NB4 (cell line): ENCODE measurements around the gene GIPC2.
"Not testable (repeated sequence)": the region's sequence is repeated elsewhere in the genome, so short reads cannot be mapped to it uniquely, and the experiment has no call there.

Experiments
- DNase-seq: peaks from one replicate; pipeline ENCODE4 v3.0.0; 2010; ENCODE audit warnings: low read depth
- H3K4me3 ChIP-seq: one replicate; pipeline ENCODE4 v1.5.1; 2011; ENCODE audit warnings: mild to moderate bottlenecking, low read depth, low read length, moderate library complexity
- MYC ChIP-seq: IDR thresholded peaks from 2 replicates; pipeline ENCODE4 v1.6.1; 2011; ENCODE audit warnings: low read depth, low read length
- POLR2A ChIP-seq: IDR thresholded peaks from 2 replicates; pipeline ENCODE4 v1.6.1; 2011; ENCODE audit warnings: mild to moderate bottlenecking; ENCODE audit not compliant: insufficient read length; ENCODE audit errors: extremely low read depth
- TF ChIP-seq, protein P1 (sequence below): IDR thresholded peaks from 2 replicates; pipeline ENCODE4 v1.6.1; 2011; ENCODE audit warnings: low read depth, low read length
- TF ChIP-seq, protein P2 (sequence below): IDR thresholded peaks from one replicate; pipeline ENCODE4 v1.5.1; 2012; ENCODE audit warnings: low read depth, low read length

GIPC2 gene

DNA sequence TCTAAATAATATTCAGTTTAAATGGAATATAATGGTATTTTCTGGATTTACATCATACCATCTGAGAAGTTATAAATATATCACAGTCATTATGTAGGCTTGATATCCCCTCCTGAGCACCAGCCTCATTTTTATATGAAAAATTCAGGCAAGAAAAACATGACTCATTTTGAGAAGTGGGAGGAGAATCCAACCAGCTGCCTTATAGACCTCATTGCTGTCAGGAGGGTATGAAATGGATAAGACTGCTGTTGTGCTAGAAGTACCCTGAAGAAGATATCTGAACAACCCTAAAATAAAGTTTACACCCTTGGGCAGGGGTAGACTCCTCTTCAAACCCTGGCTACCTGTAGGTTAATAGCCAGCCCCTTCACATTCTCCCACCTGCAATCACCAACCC lies 8.8 kb downstream of the GIPC2 start:
- DNase-seq = no peak
- no peak overlapping the region for H3K4me3 ChIP-seq
- TF ChIP-seq MYC = no peak
- TF ChIP-seq, protein P1, sequence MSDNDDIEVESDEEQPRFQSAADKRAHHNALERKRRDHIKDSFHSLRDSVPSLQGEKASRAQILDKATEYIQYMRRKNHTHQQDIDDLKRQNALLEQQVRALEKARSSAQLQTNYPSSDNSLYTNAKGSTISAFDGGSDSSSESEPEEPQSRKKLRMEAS = no peak
- TF ChIP-seq, protein P2, sequence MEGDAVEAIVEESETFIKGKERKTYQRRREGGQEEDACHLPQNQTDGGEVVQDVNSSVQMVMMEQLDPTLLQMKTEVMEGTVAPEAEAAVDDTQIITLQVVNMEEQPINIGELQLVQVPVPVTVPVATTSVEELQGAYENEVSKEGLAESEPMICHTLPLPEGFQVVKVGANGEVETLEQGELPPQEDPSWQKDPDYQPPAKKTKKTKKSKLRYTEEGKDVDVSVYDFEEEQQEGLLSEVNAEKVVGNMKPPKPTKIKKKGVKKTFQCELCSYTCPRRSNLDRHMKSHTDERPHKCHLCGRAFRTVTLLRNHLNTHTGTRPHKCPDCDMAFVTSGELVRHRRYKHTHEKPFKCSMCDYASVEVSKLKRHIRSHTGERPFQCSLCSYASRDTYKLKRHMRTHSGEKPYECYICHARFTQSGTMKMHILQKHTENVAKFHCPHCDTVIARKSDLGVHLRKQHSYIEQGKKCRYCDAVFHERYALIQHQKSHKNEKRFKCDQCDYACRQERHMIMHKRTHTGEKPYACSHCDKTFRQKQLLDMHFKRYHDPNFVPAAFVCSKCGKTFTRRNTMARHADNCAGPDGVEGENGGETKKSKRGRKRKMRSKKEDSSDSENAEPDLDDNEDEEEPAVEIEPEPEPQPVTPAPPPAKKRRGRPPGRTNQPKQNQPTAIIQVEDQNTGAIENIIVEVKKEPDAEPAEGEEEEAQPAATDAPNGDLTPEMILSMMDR = no peak
- no peak for TF ChIP-seq POLR2A

DNA sequence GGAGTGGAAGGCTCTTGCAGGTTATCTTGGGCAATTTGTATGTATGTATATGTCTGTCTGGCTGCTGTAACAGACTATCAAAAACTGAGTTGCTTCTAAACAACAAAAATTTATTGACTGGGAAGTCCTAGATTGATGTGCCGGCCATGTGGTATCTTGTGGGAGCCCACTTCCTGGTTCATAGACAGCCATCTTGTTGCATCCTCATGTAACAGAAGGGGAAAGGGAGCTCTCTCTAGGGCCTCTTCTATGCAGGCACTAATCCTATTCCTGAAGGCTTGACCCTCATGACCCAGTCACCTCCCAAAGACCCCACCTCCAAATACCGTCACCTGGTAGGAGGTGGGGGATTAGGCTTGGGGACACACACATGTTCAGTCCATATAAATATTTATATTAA lies 9.2 kb downstream of the GIPC2 start:
- TF ChIP-seq MYC = no peak
- no peak for TF ChIP-seq POLR2A
- TF ChIP-seq, protein P2 = no peak
- H3K4me3 ChIP-seq = no peak overlapping the region
- no peak for DNase-seq

DNA sequence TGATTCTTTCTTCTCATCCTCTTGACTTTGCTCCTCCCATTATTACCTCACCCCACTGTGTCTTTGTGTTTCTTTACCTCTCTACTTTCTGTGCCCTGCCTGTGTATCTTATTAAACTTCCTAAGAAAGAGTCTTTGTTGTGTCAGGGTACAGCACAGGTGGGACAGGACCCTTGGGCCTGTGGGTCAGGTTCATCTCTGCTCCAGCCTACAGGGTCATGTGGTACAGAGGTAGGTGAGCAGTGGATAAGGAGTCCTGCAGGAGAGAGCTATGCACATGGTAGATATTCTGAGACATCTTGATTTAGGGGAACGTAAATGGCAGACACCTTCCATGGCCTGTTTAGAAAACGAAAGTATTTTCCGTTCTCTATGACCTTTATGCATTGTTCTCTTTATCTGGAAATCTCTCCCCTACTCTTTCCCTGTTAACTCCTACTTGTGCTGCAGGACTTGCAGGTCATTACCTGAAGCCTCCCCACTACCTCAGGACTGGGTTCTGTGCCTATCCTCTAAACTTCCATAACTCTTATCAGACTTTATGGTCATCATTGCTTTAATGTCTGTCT lies 9.9 kb downstream of the GIPC2 start:
- TF ChIP-seq POLR2A (no peak), MYC (no peak)
- TF ChIP-seq, protein P1 = no peak
- TF ChIP-seq, protein P2 = no peak
- no peak overlapping the region for H3K4me3 ChIP-seq
- no peak for DNase-seq

DNA sequence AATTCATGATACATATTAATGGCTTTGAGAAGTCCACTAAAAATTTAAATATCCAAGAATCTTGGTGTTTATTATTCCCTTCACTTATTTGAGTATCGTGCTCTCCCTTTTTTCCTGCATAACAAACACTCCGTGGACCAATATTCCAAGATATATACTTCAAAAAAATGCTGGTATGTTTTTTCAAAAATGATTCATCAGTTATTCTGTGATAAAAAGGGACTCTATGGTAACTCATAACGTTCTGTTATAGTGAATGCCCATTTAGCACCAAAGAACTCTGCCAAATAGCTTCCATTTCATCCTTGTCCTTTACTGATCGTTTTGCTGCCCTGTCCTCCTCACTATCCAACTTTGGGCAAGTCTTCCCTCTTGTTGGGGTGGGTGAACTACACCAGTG lies 12.9 kb downstream of the GIPC2 start:
- DNase-seq = no peak
- H3K4me3 ChIP-seq = no peak overlapping the region
- TF ChIP-seq MYC (no peak), POLR2A (no peak)
- TF ChIP-seq, protein P2 = no peak
- TF ChIP-seq, protein P1 = no peak

DNA sequence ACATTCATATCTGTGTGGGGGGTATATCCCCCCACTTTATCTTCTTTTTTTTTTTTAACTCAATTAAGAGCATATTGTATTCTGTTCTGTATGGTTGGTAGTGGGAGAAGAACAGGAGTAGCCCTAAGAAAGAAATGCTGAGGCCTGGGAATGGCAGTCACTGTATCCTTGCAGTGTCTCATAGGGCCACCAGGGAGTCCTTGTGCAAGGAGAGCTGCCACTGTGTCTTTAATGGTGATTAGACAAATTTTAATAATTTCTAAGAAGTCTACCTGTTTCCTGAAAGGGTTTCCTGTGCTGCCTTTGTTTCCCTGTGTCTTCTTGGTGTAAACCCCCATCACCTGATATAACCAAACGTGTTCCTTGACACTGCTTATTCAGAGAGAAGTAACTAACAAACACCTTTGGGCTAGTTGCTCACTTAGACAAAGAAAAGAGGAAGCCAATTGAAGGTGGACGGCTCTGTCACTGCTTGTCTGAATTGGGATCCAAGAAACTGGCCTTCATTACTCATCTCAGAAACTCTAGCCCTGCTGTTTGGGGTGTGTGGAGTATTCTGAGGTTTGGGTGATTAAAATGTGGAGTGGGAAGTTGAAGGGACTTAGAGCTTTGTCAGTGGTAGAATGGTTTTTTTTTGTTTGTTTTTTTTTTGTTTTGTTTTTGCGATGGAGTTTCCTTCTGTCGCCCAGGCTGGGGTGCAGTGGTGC lies 15.2 kb downstream of the GIPC2 start:
- H3K4me3 ChIP-seq = no peak overlapping the region
- TF ChIP-seq, protein P1 = no peak
- TF ChIP-seq MYC (no peak), POLR2A (no peak)
- TF ChIP-seq, protein P2 = no peak
- peak; percentile 18 for DNase-seq

DNA sequence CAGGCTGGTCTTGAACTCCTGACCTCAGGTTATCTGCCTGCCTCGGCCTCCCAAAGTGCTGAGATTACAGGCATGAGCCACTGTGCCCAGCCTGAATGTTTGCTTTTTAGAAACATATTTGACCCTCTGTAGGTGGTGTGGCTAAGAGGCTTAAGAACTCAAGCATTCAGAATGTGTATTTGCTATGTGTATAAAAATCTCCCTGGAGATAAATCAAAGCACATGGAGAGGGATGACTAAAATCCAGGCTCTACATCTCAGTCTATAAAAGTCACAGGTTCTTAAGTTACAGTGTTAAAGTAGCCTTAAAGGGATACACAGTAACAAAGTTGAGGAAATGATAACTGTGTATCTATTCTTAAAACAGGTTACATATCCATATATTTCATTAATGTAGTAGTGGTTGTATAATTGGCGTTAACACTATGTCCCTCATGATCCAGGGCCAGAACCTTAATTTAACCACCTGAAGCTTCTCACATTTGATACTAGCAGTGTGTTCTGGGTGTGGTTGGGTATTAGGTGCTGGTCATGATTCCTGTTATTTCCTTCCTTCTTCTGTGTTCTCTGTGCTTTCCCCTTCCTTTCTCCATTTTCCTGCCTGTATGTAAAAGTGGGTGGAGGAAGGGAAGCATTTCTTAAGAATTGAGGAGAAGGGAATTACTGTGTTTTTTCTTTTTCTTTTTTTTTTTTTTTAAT lies 16.2 kb downstream of the GIPC2 start:
- H3K4me3 ChIP-seq = no peak overlapping the region
- no peak for DNase-seq
- no peak for TF ChIP-seq POLR2A
- TF ChIP-seq MYC = no peak
- TF ChIP-seq, protein P1 = no peak
- TF ChIP-seq, protein P2 = no peak

DNA sequence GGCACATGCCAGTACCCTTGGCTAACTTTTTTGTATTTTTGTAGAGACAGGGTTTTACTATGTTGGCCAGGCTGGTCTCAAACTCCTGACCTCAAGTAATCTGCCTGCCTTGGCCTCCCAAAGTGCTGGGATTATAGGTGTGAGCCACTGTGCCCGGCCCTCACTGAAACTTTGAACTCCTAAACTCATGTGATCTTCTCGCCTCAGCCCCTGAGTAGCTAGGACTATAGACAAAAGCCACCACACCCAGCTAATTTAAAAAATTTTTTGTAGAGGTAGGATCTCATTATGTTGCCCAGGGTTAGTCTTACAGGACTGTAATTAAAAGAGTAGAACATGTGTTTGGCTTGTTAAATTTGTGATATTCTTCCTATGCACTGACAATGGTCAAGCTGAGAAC lies 19.1 kb downstream of the GIPC2 start:
- not testable (repeated sequence) for DNase-seq, H3K4me3 ChIP-seq
